Measurements from ENCODE around the gene DYTN.
"Not testable (repeated sequence)": the region's sequence is repeated elsewhere in the genome, so short reads cannot be mapped to it uniquely, and the experiment has no call there.

Gene DYTN

DNA sequence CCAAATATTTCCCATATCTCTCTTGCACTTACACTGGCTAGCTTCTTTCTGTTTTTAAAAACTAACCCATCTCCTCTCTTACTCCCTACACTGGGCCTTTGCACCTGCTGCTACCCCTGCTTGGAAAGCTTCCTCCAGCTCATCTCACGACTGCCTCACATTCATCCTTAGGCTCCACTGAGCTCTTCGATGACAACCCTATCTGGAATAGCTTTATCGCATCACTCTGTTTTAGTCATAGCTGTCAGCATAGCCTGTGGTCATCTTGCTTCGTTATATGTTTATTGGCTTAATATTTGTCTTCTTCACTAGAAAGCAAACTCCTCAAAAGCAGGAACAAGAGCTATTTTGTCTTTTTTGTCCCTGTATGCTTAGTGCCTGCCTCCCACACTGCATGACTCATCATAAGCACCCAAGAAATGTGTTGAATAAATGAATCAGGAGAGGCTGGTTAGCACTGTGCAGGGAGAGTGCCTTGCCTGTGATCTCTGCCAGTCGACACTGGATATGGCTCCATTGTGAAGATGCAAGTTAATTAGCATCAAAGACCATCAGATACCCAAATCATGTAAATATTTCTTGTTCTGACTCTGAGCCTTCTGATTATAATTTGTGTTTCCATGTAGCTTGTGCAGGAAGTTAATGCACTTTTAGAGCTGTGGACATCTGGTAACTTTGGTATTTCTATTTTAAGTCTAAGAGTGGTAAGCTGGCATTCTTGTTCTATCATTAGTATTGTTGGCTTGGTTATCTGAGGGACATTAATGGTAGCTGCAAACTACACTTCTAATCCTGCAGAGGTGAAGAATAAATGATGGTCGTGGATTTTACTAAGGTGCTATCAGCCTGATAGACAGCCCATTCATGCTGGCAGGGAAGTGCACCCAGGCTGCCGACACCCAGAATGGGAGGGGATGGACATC lies 10.3 kb upstream of the DYTN start:
- no peaks in the 10 kb centered on the region for H3K4me1 ChIP-seq (ENCODE audit: control insufficient read depth in 2 of 2, insufficient read depth in 2 of 2, low read length in 2 of 2)
- peaks cover 0 to 6% of the 10 kb centered on the region in 2 donors for H3K27me3 ChIP-seq (ENCODE audit: control insufficient read depth in 2 of 2, insufficient read depth in 2 of 2, low read length in 2 of 2)
- H3K36me3 ChIP-seq (ENCODE audit: control insufficient read depth in 2 of 2, insufficient read depth in 2 of 2, low read length in 2 of 2), result no peaks in the 10 kb centered on the region
- H3K9ac ChIP-seq (ENCODE audit: low read depth in 1 of 2, low read length in 2 of 2), result no peak overlapping the region
- H3K9me3 ChIP-seq (ENCODE audit: control insufficient read depth in 2 of 2, low read length in 2 of 2), result no peaks in the 10 kb centered on the region
- H3K27ac ChIP-seq (ENCODE audit: low read depth in 2 of 2, low read length in 2 of 2), result no peak overlapping the region
- H3K4me3 ChIP-seq (ENCODE audit: low read length in 2 of 2), result no peak overlapping the region

DNA sequence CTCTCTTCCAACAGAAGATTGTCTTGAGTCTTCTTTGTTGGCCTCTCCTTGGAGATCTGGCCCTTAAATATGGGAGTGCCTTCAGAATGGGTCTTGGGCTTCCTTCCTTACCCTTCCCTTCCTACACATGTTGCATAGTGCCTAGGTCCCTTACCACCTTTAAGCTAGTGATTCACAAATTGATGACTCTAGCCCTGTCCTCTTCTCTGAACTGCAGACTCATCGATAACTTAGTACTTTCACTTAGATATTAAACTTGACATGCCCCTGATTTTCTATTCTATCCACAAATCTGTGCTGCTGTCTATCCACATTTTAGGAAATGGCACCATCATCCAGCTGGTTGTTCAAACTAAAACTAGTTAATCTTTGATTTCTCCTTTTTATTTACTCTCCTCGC lies 9.1 kb upstream of the DYTN start:
- H3K9ac ChIP-seq (ENCODE audit: low read depth in 1 of 2, low read length in 2 of 2), result no peak overlapping the region
- no peaks in the 10 kb centered on the region for H3K4me1 ChIP-seq (ENCODE audit: control insufficient read depth in 2 of 2, insufficient read depth in 2 of 2, low read length in 2 of 2)
- H3K9me3 ChIP-seq (ENCODE audit: control insufficient read depth in 2 of 2, low read length in 2 of 2), result no peaks in the 10 kb centered on the region
- H3K27me3 ChIP-seq (ENCODE audit: control insufficient read depth in 2 of 2, insufficient read depth in 2 of 2, low read length in 2 of 2), result peaks cover 0 to 6% of the 10 kb centered on the region in 2 donors
- H3K27ac ChIP-seq (ENCODE audit: low read depth in 2 of 2, low read length in 2 of 2), result no peak overlapping the region
- no peak overlapping the region for H3K4me3 ChIP-seq (ENCODE audit: low read length in 2 of 2)
- no peaks in the 10 kb centered on the region for H3K36me3 ChIP-seq (ENCODE audit: control insufficient read depth in 2 of 2, insufficient read depth in 2 of 2, low read length in 2 of 2)

DNA sequence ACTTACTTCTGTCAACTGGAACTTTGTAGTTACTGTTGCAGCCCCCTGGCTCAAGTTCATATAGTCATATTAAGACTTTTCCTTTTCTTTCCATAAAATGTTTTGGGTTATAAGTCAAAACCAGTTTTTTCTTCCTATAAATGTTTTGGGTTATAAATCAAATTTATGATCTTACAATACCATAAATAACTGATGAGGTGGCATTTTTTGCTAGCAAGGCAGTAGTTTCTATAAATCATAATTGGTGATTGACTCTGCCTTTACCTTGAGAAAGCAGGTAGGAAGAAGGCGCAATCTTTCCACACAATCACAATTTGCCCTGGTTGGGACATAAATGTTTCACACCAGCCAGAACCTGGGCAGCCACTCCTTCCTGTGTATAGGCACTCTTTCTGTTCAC lies 5.1 kb upstream of the DYTN start:
- H3K9me3 ChIP-seq (ENCODE audit: control insufficient read depth in 2 of 2, low read length in 2 of 2), result no peaks in the 10 kb centered on the region
- no peaks in the 10 kb centered on the region for H3K36me3 ChIP-seq (ENCODE audit: control insufficient read depth in 2 of 2, insufficient read depth in 2 of 2, low read length in 2 of 2)
- no peaks in the 10 kb centered on the region for H3K4me1 ChIP-seq (ENCODE audit: control insufficient read depth in 2 of 2, insufficient read depth in 2 of 2, low read length in 2 of 2)
- no peak overlapping the region for H3K4me3 ChIP-seq (ENCODE audit: low read length in 2 of 2)
- peaks cover 0 to 2% of the 10 kb centered on the region in 2 donors for H3K27me3 ChIP-seq (ENCODE audit: control insufficient read depth in 2 of 2, insufficient read depth in 2 of 2, low read length in 2 of 2)
- no peak overlapping the region for H3K9ac ChIP-seq (ENCODE audit: low read depth in 1 of 2, low read length in 2 of 2)
- H3K27ac ChIP-seq (ENCODE audit: low read depth in 2 of 2, low read length in 2 of 2), result no peak overlapping the region

DNA sequence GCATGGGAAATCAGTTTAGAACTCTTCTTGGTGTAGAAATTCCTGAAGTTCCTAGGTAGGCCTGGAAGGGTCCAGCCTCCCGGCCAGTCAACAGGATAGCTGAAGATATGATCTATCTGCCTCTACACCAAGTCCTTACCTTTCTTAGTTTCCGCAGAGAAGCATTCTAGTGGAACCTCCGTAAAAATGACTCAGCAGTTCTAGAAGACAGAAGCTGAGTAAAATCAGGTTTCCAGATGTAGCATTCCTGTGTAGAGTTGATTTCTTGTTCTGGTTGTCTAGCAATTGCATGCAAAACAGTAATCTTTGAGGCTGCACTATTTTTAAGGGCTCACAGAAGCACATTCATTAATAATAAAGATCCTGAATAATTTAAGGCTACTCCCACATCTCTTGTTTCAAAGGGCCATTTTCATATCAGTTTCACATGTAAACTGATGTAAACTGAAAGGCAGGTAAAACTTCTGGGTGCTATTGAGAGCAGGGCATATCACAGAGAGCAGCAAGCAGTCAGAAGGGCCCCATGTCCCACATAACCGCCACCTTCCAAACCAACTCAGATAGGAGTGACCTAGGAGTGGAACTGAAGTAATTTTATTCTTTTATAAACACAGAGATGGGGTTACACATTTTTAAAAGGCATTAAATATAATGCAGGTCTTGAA lies 3.2 kb upstream of the DYTN start:
- Histone ChIP-seq H3K4me1 (ENCODE audit: control insufficient read depth in 2 of 2, insufficient read depth in 2 of 2, low read length in 2 of 2) (no peaks in the 10 kb centered on the region), H3K27ac (ENCODE audit: low read depth in 2 of 2, low read length in 2 of 2) (no peak overlapping the region), H3K9ac (ENCODE audit: low read depth in 1 of 2, low read length in 2 of 2) (no peak overlapping the region), H3K9me3 (ENCODE audit: control insufficient read depth in 2 of 2, low read length in 2 of 2) (no peaks in the 10 kb centered on the region), H3K27me3 (ENCODE audit: control insufficient read depth in 2 of 2, insufficient read depth in 2 of 2, low read length in 2 of 2) (no peaks in the 10 kb centered on the region), H3K36me3 (ENCODE audit: control insufficient read depth in 2 of 2, insufficient read depth in 2 of 2, low read length in 2 of 2) (no peaks in the 10 kb centered on the region), H3K4me3 (ENCODE audit: low read length in 2 of 2) (no peak overlapping the region)

DNA sequence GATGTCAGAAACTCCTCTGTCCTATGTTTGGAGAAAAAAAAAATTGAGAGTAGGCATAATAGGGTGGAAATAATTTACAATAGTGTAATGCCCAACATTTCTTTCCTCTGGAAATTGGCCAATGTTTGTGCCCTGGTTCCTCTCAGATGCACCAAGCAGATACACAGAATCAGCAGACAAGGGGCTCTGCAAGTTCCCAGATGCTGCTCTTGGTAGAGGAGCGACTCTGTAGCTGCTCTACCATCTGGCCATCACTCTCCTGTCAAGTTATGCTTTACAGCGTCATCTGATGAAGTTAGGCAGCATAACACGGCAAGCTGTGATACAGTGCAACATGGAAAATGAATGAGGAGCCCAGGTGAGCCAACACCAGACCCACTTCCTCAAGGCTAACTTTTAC lies 1.6 kb downstream of the DYTN start:
- Histone ChIP-seq H3K27ac (ENCODE audit: low read depth in 2 of 2, low read length in 2 of 2) (no peak overlapping the region), H3K4me1 (ENCODE audit: control insufficient read depth in 2 of 2, insufficient read depth in 2 of 2, low read length in 2 of 2) (no peaks in the 10 kb centered on the region)

DNA sequence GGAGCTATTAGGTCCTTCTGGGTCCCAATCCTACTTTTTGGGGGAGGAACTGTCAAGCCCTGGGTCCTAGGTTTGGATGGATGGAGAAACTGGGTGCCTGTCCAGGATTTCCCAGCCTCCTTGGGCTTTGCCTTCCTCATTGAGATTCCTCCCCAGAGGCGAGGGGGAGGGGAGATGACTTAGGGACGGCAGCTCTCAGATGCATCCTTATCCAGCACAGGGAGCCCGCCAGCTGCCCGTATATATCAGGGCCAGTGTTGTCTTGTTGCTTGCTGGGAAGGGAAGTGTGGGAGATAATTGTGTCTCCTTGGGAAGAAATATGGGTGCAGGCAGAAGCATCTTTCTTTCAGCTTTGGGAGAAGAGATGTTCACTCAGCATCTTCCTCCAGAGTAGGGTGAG lies 3.0 kb downstream of the DYTN start:
- not testable (repeated sequence) for H3K36me3 ChIP-seq (ENCODE audit: control insufficient read depth in 2 of 2, insufficient read depth in 2 of 2, low read length in 2 of 2); H3K27ac ChIP-seq (ENCODE audit: low read depth in 2 of 2, low read length in 2 of 2); H3K9me3 ChIP-seq (ENCODE audit: control insufficient read depth in 2 of 2, low read length in 2 of 2); H3K27me3 ChIP-seq (ENCODE audit: control insufficient read depth in 2 of 2, insufficient read depth in 2 of 2, low read length in 2 of 2); H3K4me1 ChIP-seq (ENCODE audit: control insufficient read depth in 2 of 2, insufficient read depth in 2 of 2, low read length in 2 of 2); H3K4me3 ChIP-seq (ENCODE audit: low read length in 2 of 2); H3K9ac ChIP-seq (ENCODE audit: low read depth in 1 of 2, low read length in 2 of 2)

More for the DNA sequence above, 1.6 kb downstream of the DYTN start:
- Histone ChIP-seq H3K4me3 (ENCODE audit: low read length in 2 of 2) (no peak overlapping the region), H3K9me3 (ENCODE audit: control insufficient read depth in 2 of 2, low read length in 2 of 2) (no peaks in the 10 kb centered on the region), H3K36me3 (ENCODE audit: control insufficient read depth in 2 of 2, insufficient read depth in 2 of 2, low read length in 2 of 2) (no peaks in the 10 kb centered on the region), H3K27me3 (ENCODE audit: control insufficient read depth in 2 of 2, insufficient read depth in 2 of 2, low read length in 2 of 2) (no peaks in the 10 kb centered on the region), H3K9ac (ENCODE audit: low read depth in 1 of 2, low read length in 2 of 2) (no peak overlapping the region)

DNA sequence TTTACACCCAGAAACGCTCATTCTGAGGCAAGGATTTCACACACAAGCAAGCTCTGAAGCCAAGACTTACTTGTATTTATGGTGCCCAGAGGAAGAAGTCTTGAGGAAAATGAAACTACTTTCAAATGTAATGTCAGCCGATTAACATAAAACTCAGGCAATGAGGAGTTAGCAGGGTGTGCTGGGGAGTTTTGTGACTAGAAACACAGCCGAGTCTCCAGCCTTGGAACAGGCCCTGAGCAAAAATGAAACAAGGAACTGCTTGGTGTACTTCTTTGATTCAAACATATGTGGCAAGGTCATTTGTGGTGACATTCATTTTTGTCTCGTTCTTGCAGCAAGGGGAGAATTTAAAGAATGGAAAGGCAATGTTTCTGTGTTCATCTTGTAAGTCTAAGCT lies 4.5 kb downstream of the DYTN start:
- Histone ChIP-seq H3K27ac (ENCODE audit: low read depth in 2 of 2, low read length in 2 of 2) (no peak overlapping the region), H3K4me1 (ENCODE audit: control insufficient read depth in 2 of 2, insufficient read depth in 2 of 2, low read length in 2 of 2) (no peaks in the 10 kb centered on the region), H3K36me3 (ENCODE audit: control insufficient read depth in 2 of 2, insufficient read depth in 2 of 2, low read length in 2 of 2) (no peaks in the 10 kb centered on the region), H3K4me3 (ENCODE audit: low read length in 2 of 2) (no peak overlapping the region), H3K9me3 (ENCODE audit: control insufficient read depth in 2 of 2, low read length in 2 of 2) (no peaks in the 10 kb centered on the region), H3K9ac (ENCODE audit: low read depth in 1 of 2, low read length in 2 of 2) (peak overlapping the region in 1 of 2 donors; percentile 15), H3K27me3 (ENCODE audit: control insufficient read depth in 2 of 2, insufficient read depth in 2 of 2, low read length in 2 of 2) (no peaks in the 10 kb centered on the region)

DNA sequence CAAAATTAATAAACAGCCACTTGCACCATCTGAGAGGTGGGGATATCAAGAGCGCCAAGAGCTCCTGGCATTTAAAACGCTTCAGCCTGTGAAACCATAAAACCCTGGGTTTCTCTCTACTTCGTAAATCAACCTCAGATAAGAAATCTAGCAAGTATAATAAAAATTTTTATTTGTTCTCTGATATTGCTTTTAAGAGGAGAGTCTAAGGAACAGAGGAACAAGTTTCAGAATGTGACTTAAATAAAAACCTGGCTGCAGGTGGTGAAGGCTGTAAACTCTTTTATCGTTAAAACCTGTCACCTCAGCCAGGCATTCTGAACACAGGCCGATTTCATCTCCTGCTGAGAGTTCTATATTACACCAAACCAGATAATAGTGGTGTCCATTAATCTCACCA lies 9.9 kb downstream of the DYTN start:
- Histone ChIP-seq H3K27ac (ENCODE audit: low read depth in 2 of 2, low read length in 2 of 2) (no peak overlapping the region), H3K4me3 (ENCODE audit: low read length in 2 of 2) (no peak overlapping the region), H3K9me3 (ENCODE audit: control insufficient read depth in 2 of 2, low read length in 2 of 2) (no peaks in the 10 kb centered on the region), H3K36me3 (ENCODE audit: control insufficient read depth in 2 of 2, insufficient read depth in 2 of 2, low read length in 2 of 2) (no peaks in the 10 kb centered on the region), H3K9ac (ENCODE audit: low read depth in 1 of 2, low read length in 2 of 2) (no peak overlapping the region), H3K27me3 (ENCODE audit: control insufficient read depth in 2 of 2, insufficient read depth in 2 of 2, low read length in 2 of 2) (no peaks in the 10 kb centered on the region), H3K4me1 (ENCODE audit: control insufficient read depth in 2 of 2, insufficient read depth in 2 of 2, low read length in 2 of 2) (peaks cover 0 to 9% of the 10 kb centered on the region in 2 donors)

DNA sequence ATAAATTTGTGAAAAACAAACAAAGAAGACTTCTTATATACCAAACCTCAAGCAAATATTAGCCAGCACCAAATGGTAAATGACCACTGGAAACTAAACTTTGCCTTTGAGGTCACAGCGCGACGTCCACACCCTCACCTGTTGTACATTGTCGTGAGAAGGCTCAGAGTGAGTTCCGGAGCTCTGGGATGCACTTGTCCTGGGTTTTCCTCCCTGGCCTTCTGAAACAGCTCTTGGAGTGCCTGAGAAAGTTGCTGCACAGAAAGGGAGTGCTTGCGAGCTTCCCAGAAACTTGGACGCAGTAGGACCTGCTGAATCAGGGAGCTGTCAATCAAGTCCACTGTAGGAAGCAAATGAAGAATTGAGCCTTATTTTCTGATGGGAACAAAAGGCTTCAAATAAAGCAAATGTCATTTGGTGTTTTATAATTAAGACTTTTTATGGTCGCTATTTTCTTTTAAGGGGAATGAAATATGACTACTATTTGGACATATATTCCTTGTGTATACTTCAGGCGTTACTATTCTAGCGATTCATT lies 11.0 kb downstream of the DYTN start:
- H3K4me3 ChIP-seq (ENCODE audit: low read length in 2 of 2), result peak overlapping the region in 1 of 2 donors; percentile 7
- H3K9me3 ChIP-seq (ENCODE audit: control insufficient read depth in 2 of 2, low read length in 2 of 2), result no peaks in the 10 kb centered on the region
- peaks cover 0 to 2% of the 10 kb centered on the region in 2 donors for H3K27me3 ChIP-seq (ENCODE audit: control insufficient read depth in 2 of 2, insufficient read depth in 2 of 2, low read length in 2 of 2)
- peaks cover 0 to 9% of the 10 kb centered on the region in 2 donors for H3K4me1 ChIP-seq (ENCODE audit: control insufficient read depth in 2 of 2, insufficient read depth in 2 of 2, low read length in 2 of 2)
- no peak overlapping the region for H3K27ac ChIP-seq (ENCODE audit: low read depth in 2 of 2, low read length in 2 of 2)
- H3K9ac ChIP-seq (ENCODE audit: low read depth in 1 of 2, low read length in 2 of 2), result no peak overlapping the region
- H3K36me3 ChIP-seq (ENCODE audit: control insufficient read depth in 2 of 2, insufficient read depth in 2 of 2, low read length in 2 of 2), result no peaks in the 10 kb centered on the region

DNA sequence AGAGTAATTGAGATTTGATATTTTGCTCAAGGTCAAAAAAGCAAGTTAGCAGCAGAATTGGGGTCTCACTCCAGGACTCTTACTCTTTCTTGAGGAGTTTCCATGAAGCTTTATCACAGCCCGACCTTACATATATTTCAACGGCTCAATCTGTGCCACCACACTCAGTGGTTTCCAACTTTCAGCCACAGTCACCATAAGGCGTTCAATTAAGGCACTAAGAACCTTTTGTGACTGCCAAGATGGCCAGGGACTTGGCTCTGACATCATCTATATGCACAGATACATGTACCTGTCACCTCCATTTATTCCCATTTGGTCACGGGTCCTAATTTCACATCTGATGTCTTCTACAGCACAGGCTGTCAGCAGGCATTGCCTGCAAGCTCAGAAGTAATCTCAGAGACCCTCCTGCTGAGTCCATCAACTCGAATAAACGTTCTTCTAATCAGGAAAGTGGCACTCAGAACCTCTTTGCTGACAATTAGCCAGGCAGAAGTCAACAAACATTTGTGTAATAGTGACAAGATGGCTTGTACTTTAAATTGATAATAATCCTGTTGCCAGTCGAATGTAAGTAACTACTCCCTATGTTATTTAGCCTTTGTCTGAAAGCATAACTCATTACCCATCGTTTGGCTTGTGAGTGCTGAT lies 16.1 kb downstream of the DYTN start:
- Histone ChIP-seq H3K27me3 (ENCODE audit: control insufficient read depth in 2 of 2, insufficient read depth in 2 of 2, low read length in 2 of 2) (peaks cover 3 to 4% of the 10 kb centered on the region in 2 donors), H3K4me3 (ENCODE audit: low read length in 2 of 2) (no peak overlapping the region), H3K27ac (ENCODE audit: low read depth in 2 of 2, low read length in 2 of 2) (no peak overlapping the region), H3K9me3 (ENCODE audit: control insufficient read depth in 2 of 2, low read length in 2 of 2) (no peaks in the 10 kb centered on the region), H3K4me1 (ENCODE audit: control insufficient read depth in 2 of 2, insufficient read depth in 2 of 2, low read length in 2 of 2) (peaks cover 0 to 1% of the 10 kb centered on the region in 2 donors), H3K9ac (ENCODE audit: low read depth in 1 of 2, low read length in 2 of 2) (no peak overlapping the region), H3K36me3 (ENCODE audit: control insufficient read depth in 2 of 2, insufficient read depth in 2 of 2, low read length in 2 of 2) (no peaks in the 10 kb centered on the region)
